ENCODE results near the gene C19orf67. TPM values are rescaled to one million over a fixed set of nuclear protein-coding genes. Genes with fewer than 3 reads are reported as not detected.
"Not testable (repeated sequence)": the region's sequence is repeated elsewhere in the genome, so short reads cannot be mapped to it uniquely, and the experiment has no call there.

Gene C19orf67
- total RNA-seq, 1 donor from 2014 or later: not detected

DNA sequence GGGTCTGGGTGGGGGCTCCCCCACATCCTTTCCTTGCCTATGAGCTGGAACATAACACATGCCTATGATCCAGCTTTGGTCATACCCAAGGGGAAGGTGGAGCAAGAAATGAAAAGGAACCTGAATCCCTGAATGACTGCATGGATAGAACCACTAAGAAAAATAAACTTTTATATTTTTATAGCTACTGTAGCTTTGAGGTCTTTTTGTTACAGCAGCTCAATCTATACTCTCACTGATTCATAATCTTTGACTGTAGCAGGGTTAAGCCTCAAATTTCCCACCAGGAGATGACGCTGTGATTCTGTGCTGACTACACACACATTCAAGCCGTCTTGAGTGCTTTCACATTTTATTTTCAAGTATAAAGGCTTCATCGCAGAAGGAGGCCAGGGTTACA lies 32.6 kb downstream of the C19orf67 start:
- DNase-seq (ENCODE audit: extremely low spot score, unreplicated experiment): no peak
- no peak overlapping the region for H3K27ac Mint-ChIP-seq
- H3K4me3 Mint-ChIP-seq: no peak overlapping the region
- no peaks in the 10 kb centered on the region for H3K9me3 Mint-ChIP-seq
- peaks cover 19% of the 10 kb centered on the region for H3K27me3 Mint-ChIP-seq
- H3K4me1 Mint-ChIP-seq (ENCODE audit: unreplicated experiment): no peaks in the 10 kb centered on the region
- H3K36me3 Mint-ChIP-seq: no peaks in the 10 kb centered on the region
- TF ChIP-seq, protein P1, sequence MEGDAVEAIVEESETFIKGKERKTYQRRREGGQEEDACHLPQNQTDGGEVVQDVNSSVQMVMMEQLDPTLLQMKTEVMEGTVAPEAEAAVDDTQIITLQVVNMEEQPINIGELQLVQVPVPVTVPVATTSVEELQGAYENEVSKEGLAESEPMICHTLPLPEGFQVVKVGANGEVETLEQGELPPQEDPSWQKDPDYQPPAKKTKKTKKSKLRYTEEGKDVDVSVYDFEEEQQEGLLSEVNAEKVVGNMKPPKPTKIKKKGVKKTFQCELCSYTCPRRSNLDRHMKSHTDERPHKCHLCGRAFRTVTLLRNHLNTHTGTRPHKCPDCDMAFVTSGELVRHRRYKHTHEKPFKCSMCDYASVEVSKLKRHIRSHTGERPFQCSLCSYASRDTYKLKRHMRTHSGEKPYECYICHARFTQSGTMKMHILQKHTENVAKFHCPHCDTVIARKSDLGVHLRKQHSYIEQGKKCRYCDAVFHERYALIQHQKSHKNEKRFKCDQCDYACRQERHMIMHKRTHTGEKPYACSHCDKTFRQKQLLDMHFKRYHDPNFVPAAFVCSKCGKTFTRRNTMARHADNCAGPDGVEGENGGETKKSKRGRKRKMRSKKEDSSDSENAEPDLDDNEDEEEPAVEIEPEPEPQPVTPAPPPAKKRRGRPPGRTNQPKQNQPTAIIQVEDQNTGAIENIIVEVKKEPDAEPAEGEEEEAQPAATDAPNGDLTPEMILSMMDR (conservative IDR thresholded peaks at IDR 0.05): no peak

DNA sequence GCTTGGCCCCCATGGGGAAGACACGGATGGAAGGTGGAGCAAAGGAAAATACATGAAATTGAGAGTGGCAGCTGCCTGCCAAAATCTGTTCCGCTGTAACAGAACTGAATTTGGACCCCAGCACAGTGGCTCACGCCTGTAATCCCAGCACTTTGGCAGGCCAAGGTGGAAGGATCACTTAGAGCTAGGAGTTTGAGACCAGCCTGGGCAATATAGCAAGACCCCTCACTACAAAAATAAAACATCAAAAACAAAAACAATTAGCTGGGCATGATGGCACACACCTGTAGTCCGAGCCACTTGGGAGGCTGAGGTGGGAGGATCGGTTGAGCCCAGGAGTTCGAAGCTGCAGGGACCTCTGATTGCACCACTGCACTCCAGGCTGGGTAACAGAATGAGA lies 33.1 kb downstream of the C19orf67 start:
- Mint-ChIP-seq H3K9me3 (no peaks in the 10 kb centered on the region), H3K36me3 (no peaks in the 10 kb centered on the region), H3K27ac (no peak overlapping the region), H3K4me1 (ENCODE audit: unreplicated experiment) (no peaks in the 10 kb centered on the region), H3K4me3 (no peak overlapping the region), H3K27me3 (peaks cover 14% of the 10 kb centered on the region)
- no peak for DNase-seq (ENCODE audit: extremely low spot score, unreplicated experiment)
- TF ChIP-seq, protein P1 (conservative IDR thresholded peaks at IDR 0.05): no peak

DNA sequence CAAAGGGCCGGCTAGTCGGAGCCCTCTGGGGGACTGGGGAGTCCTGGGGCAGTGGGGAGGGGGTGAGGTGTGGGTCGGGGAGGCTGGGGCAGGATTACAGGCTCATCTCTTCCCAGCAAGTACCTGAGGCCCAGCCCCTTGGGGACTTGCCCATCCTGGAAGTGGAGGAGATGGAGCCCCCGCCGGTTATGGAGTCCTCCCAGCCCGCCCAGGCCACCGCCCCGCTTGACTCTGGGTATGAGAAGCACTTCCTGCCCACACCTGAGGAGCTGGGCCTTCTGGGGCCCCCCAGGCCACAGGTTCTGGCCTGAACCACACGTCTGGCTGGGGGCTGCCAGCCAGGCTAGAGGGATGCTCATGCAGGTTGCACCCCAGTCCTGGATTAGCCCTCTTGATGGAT lies 33.6 kb downstream of the C19orf67 start:
- peaks cover 14% of the 10 kb centered on the region for H3K27me3 Mint-ChIP-seq
- no peak overlapping the region for H3K27ac Mint-ChIP-seq
- H3K9me3 Mint-ChIP-seq: no peaks in the 10 kb centered on the region
- no peaks in the 10 kb centered on the region for H3K36me3 Mint-ChIP-seq
- no peaks in the 10 kb centered on the region for H3K4me1 Mint-ChIP-seq (ENCODE audit: unreplicated experiment)
- no peak for DNase-seq (ENCODE audit: extremely low spot score, unreplicated experiment)
- H3K4me3 Mint-ChIP-seq: no peak overlapping the region
- TF ChIP-seq, protein P1 (conservative IDR thresholded peaks at IDR 0.05): no peak

DNA sequence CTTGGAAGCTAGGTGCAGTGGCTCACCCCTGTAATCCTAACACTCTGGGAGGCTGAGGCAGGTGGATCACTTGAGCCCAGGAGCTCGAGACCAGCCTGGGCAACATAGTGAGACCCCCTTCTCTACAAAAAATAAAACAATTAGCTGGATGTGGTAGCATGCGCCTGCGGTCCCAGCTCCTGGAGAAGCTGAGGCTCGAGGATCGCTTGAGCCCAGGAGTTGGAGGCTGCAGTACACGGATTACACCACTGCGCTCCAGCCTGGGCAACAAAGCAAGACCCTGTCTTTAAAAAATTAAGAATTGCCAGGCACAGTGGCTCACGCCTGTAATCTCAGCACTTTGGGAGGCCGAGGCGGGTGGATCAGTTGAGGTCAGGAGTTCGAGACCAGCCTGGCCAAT lies 34.6 kb downstream of the C19orf67 start:
- TF ChIP-seq, protein P1 (conservative IDR thresholded peaks at IDR 0.05): peak; percentile 48
- H3K9me3 Mint-ChIP-seq; H3K36me3 Mint-ChIP-seq; H3K4me1 Mint-ChIP-seq (ENCODE audit: unreplicated experiment); H3K4me3 Mint-ChIP-seq; H3K27ac Mint-ChIP-seq; DNase-seq (ENCODE audit: extremely low spot score, unreplicated experiment): not testable (repeated sequence)
- H3K27me3 Mint-ChIP-seq: peaks cover 11% of the 10 kb centered on the region

DNA sequence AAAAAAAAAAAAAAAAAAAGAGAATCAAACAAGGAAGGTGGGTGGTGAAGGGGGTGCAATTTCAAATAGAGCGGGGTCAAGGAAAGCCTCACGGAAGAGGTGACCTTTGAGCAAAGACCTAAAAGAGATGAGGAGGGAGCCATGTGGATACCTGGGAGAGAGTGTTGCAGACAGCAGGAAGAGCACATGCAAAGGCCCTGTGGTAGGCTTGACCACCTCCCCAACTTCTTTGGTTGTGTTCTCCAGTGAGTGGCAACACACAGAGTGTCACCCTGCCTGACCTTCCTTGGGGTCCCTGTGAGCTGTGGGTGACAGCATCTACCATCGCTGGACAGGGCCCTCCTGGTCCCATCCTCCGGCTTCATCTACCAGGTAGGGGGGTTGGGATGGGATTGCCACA lies 35.1 kb downstream of the C19orf67 start:
- Mint-ChIP-seq H3K4me3 (no peak overlapping the region), H3K36me3 (no peaks in the 10 kb centered on the region), H3K27me3 (peaks cover 10% of the 10 kb centered on the region), H3K4me1 (ENCODE audit: unreplicated experiment) (no peaks in the 10 kb centered on the region), H3K9me3 (no peaks in the 10 kb centered on the region), H3K27ac (no peak overlapping the region)
- TF ChIP-seq, protein P1 (conservative IDR thresholded peaks at IDR 0.05): no peak
- no peak for DNase-seq (ENCODE audit: extremely low spot score, unreplicated experiment)
